Inferior parietal cortex (tissue), 1 donor: ENCODE results near the gene LANCL3.

ENCODE experiments used
- DNase-seq: peaks from one replicate; pipeline ENCODE4 v3.0.0-alpha.2; 2016; ENCODE audit errors: extremely low spot score

Gene LANCL3

GRCh38 chrX:37679888-37680287, 108.4 kb downstream of the LANCL3 start:
- DNase-seq: no peak

GRCh38 chrX:37684426-37684825, 113.0 kb downstream of the LANCL3 start:
- DNase-seq: no peak

- no peak for DNase-seq
Observed at GRCh38 chrX:37684973-37685372, 113.5 kb downstream of the LANCL3 start.

- DNase-seq: no peak
Observed at GRCh38 chrX:37685381-37686359, 114.2 kb downstream of the LANCL3 start, which contains the start of gene XK. XK (plus strand) TSS chrX:37685791; CDS start chrX:37685962, 171 bp downstream.

GRCh38 chrX:37686369-37686995, 115.0 kb downstream of the LANCL3 start:
- no peak for DNase-seq

- no peak for DNase-seq
Observed at GRCh38 chrX:37686996-37687395, 115.5 kb downstream of the LANCL3 start.

GRCh38 chrX:37690119-37690518, 118.7 kb downstream of the LANCL3 start:
- DNase-seq: no peak

GRCh38 chrX:37692918-37693317, 121.5 kb downstream of the LANCL3 start:
- DNase-seq: no peak

- no peak for DNase-seq
Observed at GRCh38 chrX:37697169-37697760, 125.8 kb downstream of the LANCL3 start.

GRCh38 chrX:37701588-37701987, 130.1 kb downstream of the LANCL3 start:
- DNase-seq: no peak

- no peak for DNase-seq
Observed at GRCh38 chrX:37711991-37712390, 140.5 kb downstream of the LANCL3 start.

GRCh38 chrX:37712458-37712857, 141.0 kb downstream of the LANCL3 start:
- DNase-seq: no peak

- DNase-seq: no peak
Observed at GRCh38 chrX:37714479-37714878, 143.0 kb downstream of the LANCL3 start.

GRCh38 chrX:37716602-37717001, 145.1 kb downstream of the LANCL3 start:
- no peak for DNase-seq

- no peak for DNase-seq
Observed at GRCh38 chrX:37717708-37718107, 146.2 kb downstream of the LANCL3 start.

GRCh38 chrX:37722595-37722994, 151.1 kb downstream of the LANCL3 start:
- DNase-seq: no peak

- no peak for DNase-seq
Observed at GRCh38 chrX:37726346-37726745, 154.9 kb downstream of the LANCL3 start.
